Esophagus muscularis mucosa (tissue), 4 donors: Measurements from ENCODE around the gene ADPRHL1.

ENCODE experiments used
- CTCF ChIP-seq, 3 experiments: fragments of 200-600 bp in 2 of 3; fragments of 450-650 bp in 1 of 3; sonication (generic) in 2 of 3; IDR thresholded peaks; one replicate each; pipeline ENCODE4 v1.5.1; 2017 to 2019; ENCODE audit warnings: antibody characterized with exemption in 3 of 3, mild to moderate bottlenecking in 2 of 3, moderate library complexity in 1 of 3
- EP300 ChIP-seq: sonication (generic); formaldehyde crosslinking; IDR thresholded peaks from one replicate; pipeline ENCODE4 v1.6.1; 2017; ENCODE audit warnings: antibody characterized with exemption
- POLR2AphosphoS5 ChIP-seq, 2 donors: sonication (generic); formaldehyde crosslinking; IDR thresholded peaks; one replicate each; pipeline ENCODE4 v1.6.1; 2017; ENCODE audit warnings: antibody characterized with exemption in 2 of 2

GRCh38 chr13:113428469-113428865 is 24.8 kb downstream of the ADPRHL1 start:
- TF ChIP-seq POLR2AphosphoS5 (IDR thresholded peaks at IDR 0.05) (no peak), CTCF (IDR thresholded peaks at IDR 0.05) (no peak), EP300 (no peak)
